Right atrium auricular region (tissue), 2 donors: ENCODE data around the gene FBXO9. TPM values are rescaled to one million over a fixed set of nuclear protein-coding genes. Genes with fewer than 3 reads are reported as not detected.
A peak's percentile ranks its signal among the peaks of the same experiment; 100 is the strongest.

Source experiments
- DNase-seq: peaks from one replicate; pipeline ENCODE4 v3.0.0-alpha.2; 2019; ENCODE audit warnings: low spot score
- H3K27ac ChIP-seq, 2 donors: fragments of 200-600 bp; sonication (generic); 1 replicate in 1 of 2; 2 replicates in 1 of 2; pipeline ENCODE4 v1.5.1; 2016 to 2019
- H3K27me3 ChIP-seq, 2 donors: fragments of 200-600 bp; sonication (generic); one replicate each; pipeline versions ENCODE4 v1.5.1 to v1.6.0; 2017 to 2019
- H3K36me3 ChIP-seq: fragments of 200-600 bp; sonication (generic); one replicate; pipeline ENCODE4 v1.5.1; 2016
- H3K4me1 ChIP-seq, 2 donors: fragments of 200-600 bp; sonication (generic); one replicate each; pipeline versions ENCODE4 v1.5.1 to v1.6.0; 2017 to 2019
- H3K4me3 ChIP-seq, 2 donors: fragments of 200-600 bp; sonication (generic); 1 replicate in 1 of 2; 2 replicates in 1 of 2; pipeline ENCODE4 v1.5.1; 2017 to 2019; ENCODE audit warnings: mild to moderate bottlenecking in 1 of 2, moderate library complexity in 1 of 2
- H3K9me3 ChIP-seq, 2 donors: fragments of 200-600 bp; sonication (generic); one replicate each; pipeline ENCODE4 v1.5.1; 2019
- CTCF ChIP-seq, 2 donors: fragments of 200-600 bp; sonication (generic); IDR thresholded peaks; one replicate each; pipeline ENCODE4 v1.5.1; 2019; ENCODE audit warnings: antibody characterized with exemption in 2 of 2
- total RNA-seq, 2 donors: library from RNA; depleted of rRNA; stranded (reverse); fragments of >200 nt; gene quantifications; one replicate each; pipeline ENCODE4 v1.1.0, GENCODE V29; 2016

Gene FBXO9
- total RNA-seq, 2 donors from 2014 or later = 35.8 to 50.5 TPM

- no peak for TF ChIP-seq CTCF (IDR thresholded peaks at IDR 0.05)
These were observed 1.9 kb downstream of the FBXO9 start for GRCh38 chr6:53066874-53067706.

GRCh38 chr6:53067849-53068361, 2.7 kb downstream of the FBXO9 start:
- Histone ChIP-seq H3K9me3 (no peaks in the 10 kb centered on the region), H3K36me3 (peaks cover 7% of the 10 kb centered on the region), H3K4me1 (peaks cover 0 to 27% of the 10 kb centered on the region in 2 donors), H3K4me3 (no peak overlapping the region), H3K27ac (no peak overlapping the region), H3K27me3 (no peaks in the 10 kb centered on the region)
- TF ChIP-seq CTCF (IDR thresholded peaks at IDR 0.05) = no peak
- no peak for DNase-seq

More at GRCh38 chr6:53066874-53067706, 1.9 kb downstream of the FBXO9 start:
- H3K4me3 ChIP-seq = no peak overlapping the region
- no peaks in the 10 kb centered on the region for H3K9me3 ChIP-seq
- H3K4me1 ChIP-seq = peaks cover 0 to 32% of the 10 kb centered on the region in 2 donors
- H3K27ac ChIP-seq = peak overlapping the region in 1 of 2 donors; percentile 8
- H3K27me3 ChIP-seq = no peaks in the 10 kb centered on the region
- H3K36me3 ChIP-seq = peaks cover under 1% of the 10 kb centered on the region
- no peak for DNase-seq

GRCh38 chr6:53069427-53069826, 4.2 kb downstream of the FBXO9 start:
- H3K36me3 ChIP-seq = peaks cover 16% of the 10 kb centered on the region

GRCh38 chr6:53070806-53071205, 5.6 kb downstream of the FBXO9 start:
- DNase-seq = no peak
- Histone ChIP-seq H3K27me3 (no peaks in the 10 kb centered on the region), H3K27ac (no peak overlapping the region), H3K9me3 (no peaks in the 10 kb centered on the region), H3K4me1 (peaks cover 0 to 21% of the 10 kb centered on the region in 2 donors), H3K36me3 (peaks cover 28% of the 10 kb centered on the region), H3K4me3 (no peak overlapping the region)
- no peak for TF ChIP-seq CTCF (IDR thresholded peaks at IDR 0.05)

More at GRCh38 chr6:53069427-53069826, 4.2 kb downstream of the FBXO9 start:
- Histone ChIP-seq H3K4me1 (peaks cover 0 to 23% of the 10 kb centered on the region in 2 donors), H3K9me3 (no peaks in the 10 kb centered on the region), H3K4me3 (no peak overlapping the region), H3K27me3 (no peaks in the 10 kb centered on the region), H3K27ac (no peak overlapping the region)
- DNase-seq = no peak
- TF ChIP-seq CTCF (IDR thresholded peaks at IDR 0.05) = no peak

- H3K9me3 ChIP-seq = no peaks in the 10 kb centered on the region
- peaks cover 52% of the 10 kb centered on the region for H3K36me3 ChIP-seq
- H3K27ac ChIP-seq = no peak overlapping the region
- no peak for DNase-seq
- TF ChIP-seq CTCF (IDR thresholded peaks at IDR 0.05) = no peak
- no peak overlapping the region for H3K4me3 ChIP-seq
- no peaks in the 10 kb centered on the region for H3K27me3 ChIP-seq
- H3K4me1 ChIP-seq = no peaks in the 10 kb centered on the region
These were observed 9.1 kb downstream of the FBXO9 start for GRCh38 chr6:53074347-53074746.
